H9 (cell line): ENCODE results near the gene ITPR1. TPM values are rescaled to one million over a fixed set of nuclear protein-coding genes. Genes with fewer than 3 reads are reported as not detected.

ENCODE experiments used
- DNase-seq: peaks from one replicate; pipeline ENCODE4 v3.0.0-alpha.2; 2017
- H2AFZ ChIP-seq: one replicate; pipeline ENCODE4 v1.6.1; 2013; ENCODE audit warnings: mild to moderate bottlenecking, low read length, control low read depth, moderate library complexity
- H2AK5ac ChIP-seq: 2 replicates; pipeline ENCODE4 v1.6.1; 2013; ENCODE audit warnings: low read length, control low read depth, mixed read lengths; ENCODE audit not compliant: insufficient read length
- H2BK120ac ChIP-seq: one replicate; pipeline ENCODE4 v1.6.1; 2013; ENCODE audit warnings: low read depth, mild to moderate bottlenecking, low read length, control low read depth, inconsistent platforms; ENCODE audit not compliant: poor library complexity, severe bottlenecking
- H2BK12ac ChIP-seq: 2 replicates; pipeline ENCODE4 v1.6.1; 2013; ENCODE audit warnings: low read length, control low read depth, mixed read lengths, low read depth; ENCODE audit not compliant: insufficient read length
- H2BK15ac ChIP-seq: 2 replicates; pipeline ENCODE4 v1.6.1; 2013; ENCODE audit warnings: low read depth, low read length, control low read depth
- H2BK20ac ChIP-seq: one replicate; pipeline ENCODE4 v1.6.1; 2013; ENCODE audit warnings: low read depth, mild to moderate bottlenecking, low read length, control low read depth, inconsistent platforms; ENCODE audit not compliant: poor library complexity, severe bottlenecking
- H2BK5ac ChIP-seq: 2 replicates; pipeline ENCODE4 v1.6.1; 2013; ENCODE audit warnings: low read length, control low read depth, mixed read lengths; ENCODE audit not compliant: insufficient read length
- H3K14ac ChIP-seq: 2 replicates; pipeline ENCODE4 v1.6.1; 2013; ENCODE audit warnings: low read length, control low read depth; ENCODE audit not compliant: insufficient read depth
- H3K18ac ChIP-seq: 2 replicates; pipeline ENCODE4 v1.6.1; 2013; ENCODE audit warnings: low read depth, mild to moderate bottlenecking, mixed read lengths, low read length, control low read depth; ENCODE audit not compliant: insufficient read length
- H3K23ac ChIP-seq: 2 replicates; pipeline ENCODE4 v1.6.1; 2013; ENCODE audit warnings: low read length, control low read depth, mixed read lengths, low read depth; ENCODE audit not compliant: insufficient read length
- H3K23me2 ChIP-seq: 2 replicates; pipeline ENCODE4 v1.6.1; 2013; ENCODE audit warnings: low read depth, mild to moderate bottlenecking, mixed read lengths, low read length, control low read depth; ENCODE audit not compliant: insufficient read length, poor library complexity, severe bottlenecking
- H3K27ac ChIP-seq: 2 replicates; pipeline ENCODE4 v1.5.1; 2013; ENCODE audit warnings: low read length, control low read depth, mixed read lengths, low read depth; ENCODE audit not compliant: insufficient read length
- H3K27me3 ChIP-seq: 2 replicates; pipeline ENCODE4 v1.6.1; 2013; ENCODE audit warnings: low read length, control low read depth, inconsistent platforms; ENCODE audit not compliant: insufficient read depth
- H3K4ac ChIP-seq: 2 replicates; pipeline ENCODE4 v1.6.1; 2013; ENCODE audit warnings: low read depth, mild to moderate bottlenecking, control low read depth, inconsistent platforms, low read length, moderate library complexity
- H3K4me1 ChIP-seq: 2 replicates; pipeline ENCODE4 v1.6.1; 2013; ENCODE audit warnings: low read length, control low read depth, inconsistent platforms; ENCODE audit not compliant: insufficient read depth
- H3K4me2 ChIP-seq: 2 replicates; pipeline ENCODE4 v1.6.1; 2013; ENCODE audit warnings: low read length, control low read depth, mixed read lengths; ENCODE audit not compliant: insufficient read length, insufficient read depth
- H3K56ac ChIP-seq: 2 replicates; pipeline ENCODE4 v1.6.1; 2013; ENCODE audit warnings: low read depth, mild to moderate bottlenecking, mixed read lengths, low read length, control low read depth; ENCODE audit not compliant: insufficient read length
- H3K79me1 ChIP-seq: 2 replicates; pipeline ENCODE4 v1.6.1; 2013; ENCODE audit warnings: low read depth, mild to moderate bottlenecking, moderate library complexity, low read length, control low read depth, inconsistent platforms; ENCODE audit not compliant: insufficient read depth, poor library complexity, severe bottlenecking
- H3K79me2 ChIP-seq: 2 replicates; pipeline ENCODE4 v1.6.1; 2013; ENCODE audit warnings: low read length, control low read depth, inconsistent platforms; ENCODE audit not compliant: insufficient read depth
- H3K9ac ChIP-seq: 2 replicates; pipeline ENCODE4 v1.6.1; 2013; ENCODE audit warnings: low read length, control low read depth, mixed read lengths; ENCODE audit not compliant: insufficient read length; ENCODE audit errors: extremely low read depth
- H3K9me3 ChIP-seq: one replicate; pipeline ENCODE4 v1.6.1; 2013; ENCODE audit warnings: low read depth, low read length, inconsistent platforms; ENCODE audit not compliant: control insufficient read depth
- H3T11ph ChIP-seq: one replicate; pipeline ENCODE4 v1.6.1; 2013; ENCODE audit warnings: mild to moderate bottlenecking, low read length, control low read depth, inconsistent platforms
- H4K20me1 ChIP-seq: one replicate; pipeline ENCODE4 v1.6.1; 2013; ENCODE audit not compliant: control insufficient read depth, insufficient read length, insufficient read depth
- H4K5ac ChIP-seq: 2 replicates; pipeline ENCODE4 v1.6.1; 2013; ENCODE audit warnings: low read depth, mild to moderate bottlenecking, mixed read lengths, low read length, control low read depth; ENCODE audit not compliant: insufficient read length
- H4K8ac ChIP-seq: replicated peaks from 2 replicates; pipeline ENCODE4 v1.6.1; 2013; ENCODE audit warnings: low read length, control low read depth, mixed read lengths, low read depth; ENCODE audit not compliant: insufficient read length
- H4K91ac ChIP-seq: 2 replicates; pipeline ENCODE4 v1.6.1; 2013; ENCODE audit warnings: low read depth, mild to moderate bottlenecking, moderate library complexity, mixed read lengths, low read length, control low read depth; ENCODE audit not compliant: insufficient read length
- H3K27ac Mint-ChIP-seq, 3 experiments: 2 replicates in 2 of 3; 3 replicates in 1 of 3; pipeline ENCODE4 v1.8.0; 2020 to 2021; ENCODE audit warnings: mixed read lengths in 3 of 3, mild to moderate bottlenecking in 1 of 3, moderate library complexity in 1 of 3
- H3K27me3 Mint-ChIP-seq: 2 replicates; pipeline ENCODE4 v1.8.0; 2021; ENCODE audit warnings: low read depth, mild to moderate bottlenecking, moderate library complexity, mixed read lengths
- H3K36me3 Mint-ChIP-seq, 3 experiments: 2 replicates in 2 of 3; 3 replicates in 1 of 3; pipeline ENCODE4 v1.8.0; 2020 to 2021; ENCODE audit warnings: low read depth in 3 of 3, mixed read lengths in 3 of 3; ENCODE audit not compliant: insufficient read depth in 1 of 3
- H3K4me1 Mint-ChIP-seq, 2 experiments: 2 replicates each; pipeline ENCODE4 v1.8.0; 2020; ENCODE audit warnings: mixed read lengths in 2 of 2
- H3K4me3 Mint-ChIP-seq, 2 experiments: 2 replicates in 1 of 2; 3 replicates in 1 of 2; pipeline ENCODE4 v1.8.0; 2020 to 2021; ENCODE audit warnings: mild to moderate bottlenecking in 2 of 2, mixed read lengths in 2 of 2, moderate library complexity in 1 of 2
- H3K9me3 Mint-ChIP-seq, 2 experiments: 2 replicates in 1 of 2; 3 replicates in 1 of 2; pipeline ENCODE4 v1.8.0; 2020; ENCODE audit warnings: mild to moderate bottlenecking in 2 of 2, mixed read lengths in 2 of 2, moderate library complexity in 1 of 2
- WGBS: extraction: QIAGEN DNeasy Blood & Tissue Kit; methylation state at CpG from one replicate; pipeline ENCODE4 v1.1.7; 2013; ENCODE audit warnings: missing lambda C conversion rate, low lambda C conversion rate, mixed read lengths; ENCODE audit not compliant: insufficient read length; ENCODE audit errors: extremely low coverage; 5-methylcytosine and 5-hydroxymethylcytosine counted together
- total RNA-seq: library from RNA; stranded (reverse); gene quantifications from 2 replicates; pipeline ENCODE4 v1.2.1, GENCODE V29; 2021
- TF ChIP-seq, protein P1 (sequence below): fragments of 200-600 bp; sonication (generic); conservative IDR thresholded peaks from 3 replicates; pipeline ENCODE4 v1.8.0; 2021; ENCODE audit warnings: antibody characterized with exemption, mild to moderate bottlenecking

ITPR1 gene
- total RNA-seq, 1 experiment from 2014 or later: 4.2 TPM

GRCh38 chr3:4887177-4887576 is 394.0 kb downstream of the ITPR1 start:
- Histone ChIP-seq H3K9me3 (no peaks in the 10 kb centered on the region), H3K4ac (no peak overlapping the region), H3K4me1 (no peaks in the 10 kb centered on the region), H2BK15ac (no peak overlapping the region), H3K9ac (no peak overlapping the region), H4K8ac (no peak overlapping the region), H2BK120ac (no peak overlapping the region), H4K20me1 (no peaks in the 10 kb centered on the region), H3K79me2 (no peaks in the 10 kb centered on the region), H4K91ac (no peak overlapping the region), H2AFZ (no peak overlapping the region), H2BK5ac (no peak overlapping the region), H3T11ph (no peak overlapping the region), H4K5ac (no peak overlapping the region), H2AK5ac (no peak overlapping the region), H3K56ac (no peak overlapping the region), H3K14ac (no peak overlapping the region), H3K23ac (no peak overlapping the region), H3K79me1 (no peaks in the 10 kb centered on the region), H3K4me2 (no peak overlapping the region), H3K23me2 (no peaks in the 10 kb centered on the region), H2BK20ac (no peak overlapping the region), H3K27ac (no peak overlapping the region), H3K18ac (no peak overlapping the region), H3K27me3 (no peaks in the 10 kb centered on the region), H2BK12ac (no peak overlapping the region)
- TF ChIP-seq, protein P1, sequence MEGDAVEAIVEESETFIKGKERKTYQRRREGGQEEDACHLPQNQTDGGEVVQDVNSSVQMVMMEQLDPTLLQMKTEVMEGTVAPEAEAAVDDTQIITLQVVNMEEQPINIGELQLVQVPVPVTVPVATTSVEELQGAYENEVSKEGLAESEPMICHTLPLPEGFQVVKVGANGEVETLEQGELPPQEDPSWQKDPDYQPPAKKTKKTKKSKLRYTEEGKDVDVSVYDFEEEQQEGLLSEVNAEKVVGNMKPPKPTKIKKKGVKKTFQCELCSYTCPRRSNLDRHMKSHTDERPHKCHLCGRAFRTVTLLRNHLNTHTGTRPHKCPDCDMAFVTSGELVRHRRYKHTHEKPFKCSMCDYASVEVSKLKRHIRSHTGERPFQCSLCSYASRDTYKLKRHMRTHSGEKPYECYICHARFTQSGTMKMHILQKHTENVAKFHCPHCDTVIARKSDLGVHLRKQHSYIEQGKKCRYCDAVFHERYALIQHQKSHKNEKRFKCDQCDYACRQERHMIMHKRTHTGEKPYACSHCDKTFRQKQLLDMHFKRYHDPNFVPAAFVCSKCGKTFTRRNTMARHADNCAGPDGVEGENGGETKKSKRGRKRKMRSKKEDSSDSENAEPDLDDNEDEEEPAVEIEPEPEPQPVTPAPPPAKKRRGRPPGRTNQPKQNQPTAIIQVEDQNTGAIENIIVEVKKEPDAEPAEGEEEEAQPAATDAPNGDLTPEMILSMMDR: no peak
- no CpG with 5 or more reads among the region's 8 CpGs for WGBS
- Mint-ChIP-seq H3K9me3 (no peaks in the 10 kb centered on the region), H3K4me3 (no peak overlapping the region), H3K36me3 (no peaks in the 10 kb centered on the region), H3K27me3 (no peaks in the 10 kb centered on the region; the same call in none of the 2 replicates), H3K4me1 (peaks cover 2% of the 10 kb centered on the region in 2 experiments; a peak in 1 of 4 replicates), H3K27ac (no peak overlapping the region)
- no peak for DNase-seq
